Measurements from ENCODE around the gene NEK1.
"Not testable (repeated sequence)": the region's sequence is repeated elsewhere in the genome, so short reads cannot be mapped to it uniquely, and the experiment has no call there.

Gene NEK1

DNA sequence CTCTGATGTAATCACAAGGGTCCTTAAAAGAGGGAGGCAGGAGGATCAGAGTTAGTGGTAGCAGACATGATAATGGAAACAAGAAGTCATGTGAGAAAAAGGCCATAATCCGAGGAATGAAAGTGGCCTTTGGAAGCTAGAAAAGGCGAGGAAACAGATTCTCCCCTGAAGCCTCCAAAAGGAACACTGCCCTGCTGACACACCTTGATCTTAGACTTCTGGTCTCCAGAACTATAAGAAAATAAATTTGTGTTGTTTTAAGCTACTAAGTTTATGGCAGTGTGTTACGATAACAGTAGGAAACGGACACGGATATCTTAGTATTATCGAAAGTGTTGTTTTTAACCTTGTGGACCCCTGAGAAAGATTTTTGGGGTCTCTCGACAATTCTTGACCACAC, 32.4 kb upstream of the NEK1 start:
- Mint-ChIP-seq H3K36me3 (peaks cover 16% of the 10 kb centered on the region), H3K27me3 (no peaks in the 10 kb centered on the region), H3K9me3 (no peaks in the 10 kb centered on the region), H3K4me1 (peaks cover 5% of the 10 kb centered on the region), H3K4me3 (no peak overlapping the region), H3K27ac (no peak overlapping the region)

DNA sequence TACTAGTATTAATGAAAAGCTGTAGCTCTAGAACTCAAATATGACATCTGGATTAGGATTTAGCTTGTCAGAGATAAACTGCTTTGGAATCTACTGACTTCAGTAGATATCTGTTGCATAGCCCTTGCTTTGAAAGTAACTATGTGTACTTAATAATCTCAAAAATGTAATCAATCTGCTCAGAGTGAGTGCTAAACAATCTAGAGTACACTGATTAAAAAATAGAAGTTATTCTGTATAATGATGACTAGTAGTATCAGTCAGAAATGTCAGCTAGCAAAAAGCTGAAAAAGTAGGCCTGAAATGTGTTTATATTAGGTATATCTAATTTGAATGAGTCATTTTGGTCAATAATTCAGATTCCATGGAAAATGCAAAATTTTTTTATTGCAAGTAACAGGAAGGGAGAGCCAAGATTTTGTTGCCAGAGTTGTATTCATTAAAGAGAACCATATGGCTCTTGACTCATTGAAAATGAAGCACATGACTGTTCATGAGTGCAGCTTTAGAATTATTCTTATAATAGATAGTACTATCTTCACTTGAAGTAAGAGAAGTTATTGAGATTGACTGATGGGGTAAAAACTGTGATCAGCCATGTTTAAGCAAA, 28.0 kb upstream of the NEK1 start:
- Mint-ChIP-seq H3K4me1 (peaks cover 8% of the 10 kb centered on the region), H3K9me3 (no peaks in the 10 kb centered on the region), H3K4me3 (no peak overlapping the region), H3K27me3 (no peaks in the 10 kb centered on the region), H3K36me3 (peaks cover 25% of the 10 kb centered on the region), H3K27ac (no peak overlapping the region)

- no peak overlapping the region for H3K4me3 Mint-ChIP-seq
- H3K4me1 Mint-ChIP-seq = peaks cover 33% of the 10 kb centered on the region
- H3K36me3 Mint-ChIP-seq = peaks cover 17% of the 10 kb centered on the region
- H3K27ac Mint-ChIP-seq = peak overlapping the region; percentile 59
- H3K9me3 Mint-ChIP-seq = no peaks in the 10 kb centered on the region
- no peaks in the 10 kb centered on the region for H3K27me3 Mint-ChIP-seq
Observed at GRCh38 chr4:169634975-169635374, 22.6 kb upstream of the NEK1 start.

GRCh38 chr4:169632896-169633295, 20.5 kb upstream of the NEK1 start:
- peaks cover 45% of the 10 kb centered on the region for H3K4me1 Mint-ChIP-seq
- H3K36me3 Mint-ChIP-seq = peaks cover 7% of the 10 kb centered on the region
- no peaks in the 10 kb centered on the region for H3K27me3 Mint-ChIP-seq
- H3K27ac Mint-ChIP-seq = no peak overlapping the region
- H3K9me3 Mint-ChIP-seq = no peaks in the 10 kb centered on the region
- H3K4me3 Mint-ChIP-seq = no peak overlapping the region

- H3K4me1 Mint-ChIP-seq = peaks cover 66% of the 10 kb centered on the region
- no peaks in the 10 kb centered on the region for H3K9me3 Mint-ChIP-seq
- no peaks in the 10 kb centered on the region for H3K27me3 Mint-ChIP-seq
- H3K36me3 Mint-ChIP-seq = no peaks in the 10 kb centered on the region
- no peak overlapping the region for H3K4me3 Mint-ChIP-seq
- no peak overlapping the region for H3K27ac Mint-ChIP-seq
Observed at GRCh38 chr4:169630069-169630468, 17.7 kb upstream of the NEK1 start.

- Mint-ChIP-seq H3K27ac (no peak overlapping the region), H3K4me3 (no peak overlapping the region), H3K9me3 (no peaks in the 10 kb centered on the region), H3K4me1 (peaks cover 62% of the 10 kb centered on the region), H3K27me3 (no peaks in the 10 kb centered on the region), H3K36me3 (peaks cover 1% of the 10 kb centered on the region)
Observed at GRCh38 chr4:169628579-169628978, 16.2 kb upstream of the NEK1 start.

- Mint-ChIP-seq H3K27ac (peak overlapping the region; percentile 88), H3K36me3 (peaks cover 3% of the 10 kb centered on the region), H3K9me3 (no peaks in the 10 kb centered on the region), H3K4me3 (no peak overlapping the region), H3K4me1 (peaks cover 74% of the 10 kb centered on the region), H3K27me3 (no peaks in the 10 kb centered on the region)
Observed at GRCh38 chr4:169627307-169627706, 14.9 kb upstream of the NEK1 start.

GRCh38 chr4:169626331-169627282, 14.2 kb upstream of the NEK1 start:
- H3K27ac Mint-ChIP-seq = peak overlapping the region; percentile 88

DNA sequence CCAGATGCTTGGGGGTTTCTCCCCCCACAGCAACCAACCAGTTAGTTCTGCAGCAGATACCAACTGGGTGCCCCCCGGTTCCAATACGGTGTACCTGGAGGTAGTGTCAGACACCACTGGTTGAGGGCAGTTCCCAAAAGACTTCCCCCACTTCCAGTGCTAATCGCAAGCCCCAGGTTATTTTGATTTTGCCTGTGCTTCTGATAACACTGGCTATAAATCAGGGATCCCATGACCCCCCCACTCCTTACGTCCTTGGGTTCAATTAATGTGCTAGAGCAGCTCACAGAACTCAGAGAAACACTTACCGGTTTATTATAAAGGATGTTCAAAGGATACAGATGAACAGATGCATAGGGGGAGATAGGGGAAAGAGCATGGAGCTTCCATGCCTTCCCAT, 13.5 kb upstream of the NEK1 start:
- Mint-ChIP-seq H3K27ac (peak overlapping the region; percentile 77), H3K4me3 (no peak overlapping the region), H3K36me3 (peaks cover 3% of the 10 kb centered on the region), H3K9me3 (no peaks in the 10 kb centered on the region), H3K4me1 (peaks cover 79% of the 10 kb centered on the region), H3K27me3 (no peaks in the 10 kb centered on the region)

More at GRCh38 chr4:169626331-169627282, 14.2 kb upstream of the NEK1 start:
- Mint-ChIP-seq H3K36me3 (peaks cover 3% of the 10 kb centered on the region), H3K4me3 (no peak overlapping the region), H3K27me3 (no peaks in the 10 kb centered on the region), H3K4me1 (peaks cover 77% of the 10 kb centered on the region), H3K9me3 (no peaks in the 10 kb centered on the region)

GRCh38 chr4:169624012-169624411, 11.6 kb upstream of the NEK1 start:
- not testable (repeated sequence) for H3K4me3 Mint-ChIP-seq, H3K27ac Mint-ChIP-seq, H3K36me3 Mint-ChIP-seq, H3K9me3 Mint-ChIP-seq, H3K27me3 Mint-ChIP-seq
- H3K4me1 Mint-ChIP-seq = peaks cover 71% of the 10 kb centered on the region

- no peaks in the 10 kb centered on the region for H3K27me3 Mint-ChIP-seq
- peaks cover 71% of the 10 kb centered on the region for H3K4me1 Mint-ChIP-seq
- H3K4me3 Mint-ChIP-seq = peak overlapping the region; percentile 90
- peak overlapping the region; percentile 99 for H3K27ac Mint-ChIP-seq
- peaks cover 3% of the 10 kb centered on the region for H3K36me3 Mint-ChIP-seq
- H3K9me3 Mint-ChIP-seq = no peaks in the 10 kb centered on the region
Observed at GRCh38 chr4:169622566-169622965, 10.2 kb upstream of the NEK1 start.

GRCh38 chr4:169621731-169622492, 9.5 kb upstream of the NEK1 start:
- Mint-ChIP-seq H3K9me3 (no peaks in the 10 kb centered on the region), H3K27me3 (no peaks in the 10 kb centered on the region), H3K27ac (peak overlapping the region; percentile 99), H3K4me1 (peaks cover 70% of the 10 kb centered on the region), H3K4me3 (peak overlapping the region; percentile 90), H3K36me3 (peaks cover 3% of the 10 kb centered on the region)

DNA sequence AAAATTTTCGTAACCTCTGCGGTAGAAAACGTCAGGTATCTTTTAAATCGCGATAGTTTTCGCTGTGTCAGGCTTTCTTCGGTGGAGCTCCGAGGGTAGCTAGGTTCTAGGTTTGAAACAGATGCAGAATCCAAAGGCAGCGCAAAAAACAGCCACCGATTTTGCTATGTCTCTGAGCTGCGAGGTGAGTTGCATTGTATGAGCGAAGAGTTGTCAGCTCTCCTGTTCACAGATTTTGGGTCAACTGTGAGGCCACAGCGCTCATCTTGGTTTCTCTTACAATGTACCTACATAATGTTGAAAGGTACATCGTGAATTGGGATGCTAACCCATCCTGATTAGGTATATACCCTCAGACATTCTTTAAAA, 8.5 kb upstream of the NEK1 start:
- Mint-ChIP-seq H3K9me3 (no peaks in the 10 kb centered on the region), H3K36me3 (peaks cover 3% of the 10 kb centered on the region), H3K4me1 (peaks cover 68% of the 10 kb centered on the region), H3K27me3 (no peaks in the 10 kb centered on the region), H3K27ac (peak overlapping the region; percentile 99), H3K4me3 (peak overlapping the region; percentile 90)

GRCh38 chr4:169619958-169620879, 7.8 kb upstream of the NEK1 start, which contains the start of gene CLCN3:
Gene CLCN3 (plus strand): TSS chr4:169620578. CDS start chr4:169635929, 15,351 bp downstream.
- Mint-ChIP-seq H3K4me1 (peaks cover 68% of the 10 kb centered on the region), H3K27me3 (no peaks in the 10 kb centered on the region), H3K9me3 (no peaks in the 10 kb centered on the region), H3K4me3 (peak within 1 kb of the TSS; percentile 90), H3K36me3 (peaks cover 3% of the 10 kb centered on the region), H3K27ac (peak within 1 kb of the TSS; percentile 99)

GRCh38 chr4:169619518-169619957, 7.2 kb upstream of the NEK1 start:
- Mint-ChIP-seq H3K4me1 (peaks cover 65% of the 10 kb centered on the region), H3K9me3 (no peaks in the 10 kb centered on the region), H3K4me3 (peak overlapping the region; percentile 90), H3K36me3 (peaks cover 3% of the 10 kb centered on the region), H3K27me3 (no peaks in the 10 kb centered on the region), H3K27ac (peak overlapping the region; percentile 99)
